ENCODE measurements around the gene TUBA1C. TPM values are rescaled to one million over a fixed set of nuclear protein-coding genes. Genes with fewer than 3 reads are reported as not detected.

Gene TUBA1C
- polyA plus RNA-seq, 1 experiment = 947 TPM

GRCh38 chr12:49233842-49234526 is 30.9 kb upstream of the TUBA1C start:
- TF ChIP-seq CTCF (IDR thresholded peaks at IDR 0.05; ENCODE audit: low read depth, low read length) = no peak

DNA sequence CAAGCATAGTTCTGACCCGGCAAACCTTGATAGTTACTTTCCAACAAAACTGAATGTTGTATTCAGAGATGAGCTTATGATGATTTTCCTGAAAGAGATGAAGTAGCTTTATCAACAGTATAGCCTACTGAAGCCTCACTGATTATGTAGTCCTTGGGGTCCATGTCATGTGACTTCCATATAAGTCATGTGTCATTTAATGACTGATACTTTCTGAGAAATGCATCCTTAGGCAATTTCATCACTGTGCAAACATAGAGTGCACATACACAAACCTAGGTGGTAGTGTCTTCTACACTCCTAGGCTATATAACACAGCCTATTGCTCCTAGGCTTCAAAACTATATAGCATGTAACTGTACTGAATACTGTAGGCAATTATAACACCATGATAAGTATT is 28.5 kb upstream of the TUBA1C start:
- H3K9me3 ChIP-seq (ENCODE audit: control insufficient read depth, insufficient read depth, low read length) = no peaks in the 10 kb centered on the region
- TF ChIP-seq CTCF (IDR thresholded peaks at IDR 0.05; ENCODE audit: low read depth, low read length) = no peak
- H3K27ac ChIP-seq (ENCODE audit: low read depth, low read length) = no peak overlapping the region
- ChIA-PET CTCF (interaction anchor here (1.1 to 2.5 kb wide), 6 partner anchors 11 to 148 kb away, joined by 3 to 27 read pairs (median 11); partner anchors contain the start of gene TUBA1A), POLR2A (no interaction called here)
- no peak overlapping the region for H3K4me3 ChIP-seq (ENCODE audit: low read depth, low read length)
- no peak for DNase-seq (ENCODE audit: low read depth, low spot score)
- H3K27me3 ChIP-seq (ENCODE audit: control insufficient read depth, insufficient read depth, low read length) = no peaks in the 10 kb centered on the region

More at GRCh38 chr12:49233842-49234526, 30.9 kb upstream of the TUBA1C start:
- H3K4me3 ChIP-seq (ENCODE audit: low read depth, low read length) = no peak overlapping the region; the same call in 1 of the 2 replicates
- H3K9me3 ChIP-seq (ENCODE audit: control insufficient read depth, insufficient read depth, low read length) = no peaks in the 10 kb centered on the region
- peak overlapping the region; percentile 39 for H3K27ac ChIP-seq (ENCODE audit: low read depth, low read length)
- DNase-seq (ENCODE audit: low read depth, low spot score) = no peak
- CTCF ChIA-PET = interaction anchor here (0.7 to 4.5 kb wide), 7 partner anchors 11 to 146 kb away, joined by 3 to 29 read pairs (median 4); partner anchors contain the start of gene TUBA1A
- H3K27me3 ChIP-seq (ENCODE audit: control insufficient read depth, insufficient read depth, low read length) = no peaks in the 10 kb centered on the region
- POLR2A ChIA-PET = interaction anchor here (1.0 to 4.4 kb wide), 4 partner anchors 11 to 129 kb away, joined by 3 to 53 read pairs (median 32); partner anchors contain the start of genes TUBA1A and TUBA1B

GRCh38 chr12:49243631-49244030 is 21.3 kb upstream of the TUBA1C start:
- Histone ChIP-seq H3K4me3 (ENCODE audit: low read depth, low read length) (no peak overlapping the region), H3K27ac (ENCODE audit: low read depth, low read length) (peak overlapping the region; percentile 47), H3K27me3 (ENCODE audit: control insufficient read depth, insufficient read depth, low read length) (no peaks in the 10 kb centered on the region), H3K9me3 (ENCODE audit: control insufficient read depth, insufficient read depth, low read length) (no peaks in the 10 kb centered on the region)
- no peak for DNase-seq (ENCODE audit: low read depth, low spot score)
- CTCF ChIA-PET = interaction anchor here (1.0 to 3.1 kb wide), 7 partner anchors 8 to 155 kb away, joined by 3 to 22 read pairs (median 4); partner anchors contain the start of gene TUBA1B
- no peak for TF ChIP-seq CTCF (IDR thresholded peaks at IDR 0.05; ENCODE audit: low read depth, low read length)
- POLR2A ChIA-PET = interaction anchor here (0.6 to 2.1 kb wide), 8 partner anchors 9 to 616 kb away, joined by 3 to 17 read pairs (median 4); partner anchors contain the start of genes TUBA1B and TUBA1C

GRCh38 chr12:49244176-49244575 is 20.7 kb upstream of the TUBA1C start:
- no peak overlapping the region for H3K4me3 ChIP-seq (ENCODE audit: low read depth, low read length)
- ChIA-PET POLR2A (interaction anchor here (0.6 to 2.1 kb wide), 10 partner anchors 9 to 615 kb away, joined by 3 to 17 read pairs (median 4); partner anchors contain the start of genes TUBA1B and TUBA1C), CTCF (interaction anchor here (0.7 to 3.1 kb wide), 9 partner anchors 9 to 247 kb away, joined by 3 to 22 read pairs (median 4); no protein-coding TSS in a partner anchor)
- H3K27ac ChIP-seq (ENCODE audit: low read depth, low read length) = peak overlapping the region; percentile 47
- no peaks in the 10 kb centered on the region for H3K9me3 ChIP-seq (ENCODE audit: control insufficient read depth, insufficient read depth, low read length)
- H3K27me3 ChIP-seq (ENCODE audit: control insufficient read depth, insufficient read depth, low read length) = no peaks in the 10 kb centered on the region
- TF ChIP-seq CTCF (IDR thresholded peaks at IDR 0.05; ENCODE audit: low read depth, low read length) = no peak
- DNase-seq (ENCODE audit: low read depth, low spot score) = no peak

GRCh38 chr12:49251357-49251756 is 13.5 kb upstream of the TUBA1C start:
- H3K9me3 ChIP-seq (ENCODE audit: control insufficient read depth, insufficient read depth, low read length) = no peaks in the 10 kb centered on the region
- no peak for TF ChIP-seq CTCF (IDR thresholded peaks at IDR 0.05; ENCODE audit: low read depth, low read length)
- POLR2A ChIA-PET = no interaction called here
- DNase-seq (ENCODE audit: low read depth, low spot score) = no peak
- no peaks in the 10 kb centered on the region for H3K27me3 ChIP-seq (ENCODE audit: control insufficient read depth, insufficient read depth, low read length)
- H3K27ac ChIP-seq (ENCODE audit: low read depth, low read length) = no peak overlapping the region
- H3K4me3 ChIP-seq (ENCODE audit: low read depth, low read length) = no peak overlapping the region
- CTCF ChIA-PET = no interaction called here
